Mesenchymal stem cell (in vitro differentiated cells and primary cell): ENCODE results near the gene RBM20.
A peak's percentile ranks its signal among the peaks of the same experiment; 100 is the strongest.

Source experiments
- DNase-seq: peaks from one replicate; pipeline ENCODE4 v3.0.0-alpha.2; 2013
- H2AFZ ChIP-seq: one replicate; pipeline ENCODE4 v1.6.1; 2013; ENCODE audit warnings: low read depth, mild to moderate bottlenecking, control low read depth, inconsistent platforms, low read length, moderate library complexity
- H2AK5ac ChIP-seq: 2 replicates; pipeline ENCODE4 v1.6.1; 2013; ENCODE audit warnings: low read length, moderate library complexity, mild to moderate bottlenecking, inconsistent platforms; ENCODE audit not compliant: severe bottlenecking
- H2BK120ac ChIP-seq: one replicate; pipeline ENCODE4 v1.6.1; 2013; ENCODE audit warnings: low read depth, mild to moderate bottlenecking, inconsistent platforms, low read length, moderate library complexity
- H2BK12ac ChIP-seq, 2 experiments: one replicate each; pipeline ENCODE4 v1.6.1; 2013; ENCODE audit warnings: inconsistent platforms in 2 of 2, low read length in 2 of 2, mild to moderate bottlenecking in 2 of 2, moderate library complexity in 2 of 2, control low read depth in 1 of 2
- H2BK15ac ChIP-seq: one replicate; pipeline ENCODE4 v1.6.1; 2013; ENCODE audit warnings: mild to moderate bottlenecking, low read depth, inconsistent platforms; ENCODE audit not compliant: poor library complexity, severe bottlenecking
- H2BK5ac ChIP-seq: 2 replicates; pipeline ENCODE4 v1.6.1; 2013; ENCODE audit warnings: low read depth, mild to moderate bottlenecking, low read length, control low read depth, inconsistent platforms; ENCODE audit not compliant: poor library complexity, severe bottlenecking
- H3K14ac ChIP-seq, 2 experiments: one replicate each; pipeline ENCODE4 v1.6.1; 2013; ENCODE audit warnings: inconsistent platforms in 2 of 2, low read length in 2 of 2, control low read depth in 1 of 2, mild to moderate bottlenecking in 1 of 2, moderate library complexity in 1 of 2
- H3K18ac ChIP-seq, 2 experiments: one replicate each; pipeline ENCODE4 v1.6.1; 2013; ENCODE audit warnings: inconsistent platforms in 2 of 2, low read length in 2 of 2, control low read depth in 1 of 2, low read depth in 1 of 2, mild to moderate bottlenecking in 1 of 2
- H3K23ac ChIP-seq, 2 experiments: one replicate each; pipeline ENCODE4 v1.6.1; 2013; ENCODE audit warnings: inconsistent platforms in 2 of 2, low read length in 2 of 2, mild to moderate bottlenecking in 2 of 2, moderate library complexity in 2 of 2, control low read depth in 1 of 2
- H3K27ac ChIP-seq: 2 replicates; pipeline ENCODE4 v1.5.1; 2013; ENCODE audit warnings: mild to moderate bottlenecking, moderate library complexity, low read length, control low read depth, inconsistent platforms; ENCODE audit not compliant: poor library complexity, severe bottlenecking
- H3K27me3 ChIP-seq, 2 experiments: 2 replicates each; pipeline versions ENCODE4 v1.6.1 to v1.7.0; 2013; ENCODE audit warnings: low read length in 2 of 2, mild to moderate bottlenecking in 2 of 2, moderate library complexity in 2 of 2, control low read depth in 1 of 2, inconsistent platforms in 1 of 2; ENCODE audit not compliant: control insufficient read depth in 1 of 2, insufficient read depth in 1 of 2
- H3K36me3 ChIP-seq, 2 experiments: 2 replicates each; pipeline versions ENCODE4 v1.6.1 to v1.7.0; 2013; ENCODE audit warnings: low read length in 2 of 2, control low read depth in 1 of 2, inconsistent platforms in 1 of 2, low read depth in 1 of 2, mild to moderate bottlenecking in 1 of 2; ENCODE audit not compliant: insufficient read depth in 2 of 2, control insufficient read depth in 1 of 2
- H3K4ac ChIP-seq, 2 experiments: one replicate each; pipeline ENCODE4 v1.6.1; 2013; ENCODE audit warnings: inconsistent platforms in 2 of 2, low read length in 2 of 2, mild to moderate bottlenecking in 2 of 2, moderate library complexity in 2 of 2, control low read depth in 1 of 2, low read depth in 1 of 2
- H3K4me1 ChIP-seq: 2 replicates; pipeline ENCODE4 v1.6.1; 2013; ENCODE audit warnings: low read depth, low read length, control low read depth; ENCODE audit not compliant: control insufficient read depth, insufficient read depth
- H3K4me2 ChIP-seq: 2 replicates; pipeline ENCODE4 v1.6.1; 2013; ENCODE audit warnings: low read length, mild to moderate bottlenecking, inconsistent platforms; ENCODE audit not compliant: poor library complexity, severe bottlenecking
- H3K4me3 ChIP-seq, 2 experiments: 2 replicates each; pipeline versions ENCODE4 v1.5.1 to v1.7.0; 2013; ENCODE audit warnings: low read length in 2 of 2, mild to moderate bottlenecking in 2 of 2, control low read depth in 1 of 2, low read depth in 1 of 2; ENCODE audit not compliant: insufficient read depth in 1 of 2
- H3K79me1 ChIP-seq: replicated peaks from 2 replicates; pipeline ENCODE4 v1.6.1; 2013; ENCODE audit warnings: mild to moderate bottlenecking, control low read depth, low read length, inconsistent platforms; ENCODE audit not compliant: poor library complexity, severe bottlenecking
- H3K9ac ChIP-seq: 2 replicates; pipeline ENCODE4 v1.7.0; 2013; ENCODE audit warnings: mild to moderate bottlenecking, low read length, moderate library complexity
- H3K9me3 ChIP-seq: 2 replicates; pipeline ENCODE4 v1.7.0; 2013; ENCODE audit warnings: mild to moderate bottlenecking, low read length; ENCODE audit not compliant: control insufficient read depth
- H4K8ac ChIP-seq: one replicate; pipeline ENCODE4 v1.6.1; 2013; ENCODE audit warnings: inconsistent platforms, mild to moderate bottlenecking, low read length, moderate library complexity
- H4K91ac ChIP-seq: one replicate; pipeline ENCODE4 v1.6.1; 2013; ENCODE audit warnings: mild to moderate bottlenecking, low read length, inconsistent platforms
- WGBS: methylation state at CpG from one replicate; pipeline ENCODE4 v1.1.7; 2013; ENCODE audit warnings: mixed read lengths; 5-methylcytosine and 5-hydroxymethylcytosine counted together

Gene RBM20

GRCh38 chr10:110679486-110680272 is 35.5 kb downstream of the RBM20 start:
- Histone ChIP-seq H3K23ac (no peak overlapping the region), H3K27me3 (peaks cover 0 to 48% of the 10 kb centered on the region in 2 experiments), H2AK5ac (no peak overlapping the region), H2BK15ac (no peak overlapping the region), H3K4ac (no peak overlapping the region), H3K14ac (peak overlapping the region in 1 of 2 experiments; percentile 11), H3K27ac (no peak overlapping the region), H3K4me3 (no peak overlapping the region), H3K4me2 (no peak overlapping the region), H3K36me3 (no peaks in the 10 kb centered on the region), H3K9ac (no peak overlapping the region), H3K79me1 (no peaks in the 10 kb centered on the region), H2AFZ (no peak overlapping the region), H4K8ac (no peak overlapping the region), H3K18ac (peak overlapping the region in 1 of 2 experiments; percentile 73), H2BK120ac (no peak overlapping the region), H2BK12ac (no peak overlapping the region), H3K9me3 (no peaks in the 10 kb centered on the region), H3K4me1 (peaks cover 12% of the 10 kb centered on the region), H4K91ac (no peak overlapping the region), H2BK5ac (no peak overlapping the region)
- WGBS: 88% methylated on average over 8 of the region's 13 CpGs
- no peak for DNase-seq

GRCh38 chr10:110680273-110681020 is 36.3 kb downstream of the RBM20 start:
- no peak overlapping the region for H2AK5ac ChIP-seq
- H3K4me1 ChIP-seq: peaks cover 12% of the 10 kb centered on the region
- H3K18ac ChIP-seq: no peak overlapping the region
- no peak overlapping the region for H3K27ac ChIP-seq
- no peaks in the 10 kb centered on the region for H3K36me3 ChIP-seq
- H3K14ac ChIP-seq: no peak overlapping the region
- H2BK120ac ChIP-seq: no peak overlapping the region
- H3K4me2 ChIP-seq: no peak overlapping the region
- no peak overlapping the region for H3K9ac ChIP-seq
- no peak overlapping the region for H4K8ac ChIP-seq
- no peak overlapping the region for H3K4ac ChIP-seq
- H2BK12ac ChIP-seq: no peak overlapping the region
- no peak overlapping the region for H2BK15ac ChIP-seq
- peaks cover 0 to 47% of the 10 kb centered on the region in 2 experiments for H3K27me3 ChIP-seq
- no peak overlapping the region for H2AFZ ChIP-seq
- no peaks in the 10 kb centered on the region for H3K79me1 ChIP-seq
- H3K4me3 ChIP-seq: no peak overlapping the region
- no peak for DNase-seq
- no peak overlapping the region for H4K91ac ChIP-seq
- no peak overlapping the region for H3K23ac ChIP-seq
- H3K9me3 ChIP-seq: no peaks in the 10 kb centered on the region
- WGBS: 80% methylated on average over 15 of the region's 18 CpGs
- H2BK5ac ChIP-seq: no peak overlapping the region

DNA sequence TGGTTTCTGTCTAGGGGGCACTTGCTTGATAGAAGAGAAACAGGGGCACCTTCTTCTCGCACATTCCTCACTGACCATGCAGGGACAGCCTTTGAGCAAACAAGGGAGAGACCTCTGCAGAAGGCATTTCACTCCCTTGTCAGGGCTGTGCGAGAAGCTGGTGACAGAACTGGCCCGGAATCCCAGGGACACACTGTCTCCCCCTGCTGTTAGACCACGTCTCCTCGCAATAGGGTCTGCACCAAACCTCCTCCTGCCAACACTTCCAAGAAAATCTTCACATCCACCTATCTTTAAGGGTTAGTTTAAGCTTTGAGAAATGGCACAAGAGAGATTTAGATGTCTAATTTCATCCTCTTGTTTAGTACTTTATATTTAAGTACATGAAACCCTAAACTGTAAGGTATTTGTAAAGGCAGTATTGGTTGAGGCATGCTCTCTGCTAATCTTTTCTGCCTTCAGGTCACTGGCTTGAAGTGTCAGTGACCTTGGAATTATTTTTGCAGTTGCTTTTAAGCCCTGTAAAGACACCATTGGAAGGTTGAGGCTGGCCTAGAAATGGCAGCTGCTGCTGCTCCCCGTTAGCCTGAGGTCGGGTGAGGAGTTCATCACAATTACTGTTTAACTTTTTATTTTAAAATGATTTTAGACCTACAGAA is 37.0 kb downstream of the RBM20 start:
- Histone ChIP-seq H4K8ac (no peak overlapping the region), H3K4me2 (no peak overlapping the region), H2BK120ac (no peak overlapping the region), H3K9ac (no peak overlapping the region), H3K14ac (no peak overlapping the region), H3K23ac (no peak overlapping the region), H2BK5ac (no peak overlapping the region), H2BK12ac (no peak overlapping the region), H2AK5ac (no peak overlapping the region), H3K79me1 (no peaks in the 10 kb centered on the region), H3K36me3 (no peaks in the 10 kb centered on the region), H3K4me3 (no peak overlapping the region), H3K27me3 (peaks cover 0 to 49% of the 10 kb centered on the region in 2 experiments), H3K27ac (no peak overlapping the region), H2AFZ (no peak overlapping the region), H4K91ac (no peak overlapping the region), H3K9me3 (no peaks in the 10 kb centered on the region), H3K18ac (no peak overlapping the region), H3K4me1 (peaks cover 12% of the 10 kb centered on the region), H2BK15ac (no peak overlapping the region), H3K4ac (no peak overlapping the region)
- WGBS: 23% methylated on average over 3 of the region's 7 CpGs
- DNase-seq: peak; percentile 51

DNA sequence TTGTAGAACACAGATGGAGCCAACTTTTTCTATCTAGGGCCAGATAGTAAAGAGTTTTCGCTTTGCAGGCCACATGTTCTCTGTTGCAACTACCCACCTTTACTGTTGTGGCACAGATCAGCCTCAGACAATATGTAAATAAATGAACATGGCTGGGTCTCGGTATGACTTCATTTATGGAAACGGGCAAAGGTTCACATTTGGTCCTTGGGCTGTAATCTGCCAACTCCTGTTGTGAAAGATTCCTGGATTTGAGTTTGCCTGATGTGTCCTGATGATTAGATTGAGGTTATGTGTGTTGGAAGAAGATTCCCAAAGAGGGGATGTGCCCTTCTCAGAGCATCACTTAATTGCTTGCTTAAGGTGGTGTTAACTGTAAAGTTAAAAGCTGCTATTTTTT is 38.2 kb downstream of the RBM20 start:
- Histone ChIP-seq H2BK15ac (no peak overlapping the region), H2AFZ (no peak overlapping the region), H3K4me1 (peaks cover 14% of the 10 kb centered on the region), H3K36me3 (no peaks in the 10 kb centered on the region), H3K18ac (no peak overlapping the region), H4K8ac (no peak overlapping the region), H3K4me2 (no peak overlapping the region), H3K4ac (no peak overlapping the region), H3K27me3 (peaks cover 0 to 49% of the 10 kb centered on the region in 2 experiments), H3K79me1 (no peaks in the 10 kb centered on the region), H3K9ac (no peak overlapping the region), H3K9me3 (no peaks in the 10 kb centered on the region), H4K91ac (no peak overlapping the region), H2BK120ac (no peak overlapping the region), H2AK5ac (no peak overlapping the region), H3K27ac (no peak overlapping the region), H3K23ac (no peak overlapping the region), H3K14ac (no peak overlapping the region), H3K4me3 (no peak overlapping the region), H2BK12ac (no peak overlapping the region), H2BK5ac (no peak overlapping the region)
- 89% methylated on average over 2 of the region's 3 CpGs for WGBS
- no peak for DNase-seq
